ENCODE data around the gene NNMT.

Gene NNMT

DNA sequence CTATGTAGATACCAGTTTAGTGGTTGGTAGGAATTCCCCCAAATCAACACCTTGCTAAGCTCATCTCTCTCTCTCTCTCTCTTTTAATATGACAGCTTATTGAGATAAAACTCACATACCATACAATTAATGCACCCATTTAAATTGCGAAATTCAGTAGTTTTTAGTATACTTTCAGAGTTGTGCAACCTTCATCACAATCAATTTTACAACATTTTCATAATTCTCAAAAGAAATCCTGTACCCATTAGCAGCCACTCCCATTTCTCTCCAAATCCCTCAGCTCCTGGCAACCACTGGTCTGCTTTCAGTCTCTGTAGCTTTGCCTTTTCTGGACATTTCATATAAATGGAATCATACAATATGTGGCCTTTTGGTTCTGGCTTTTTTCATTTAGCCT, 13.3 kb downstream of the NNMT start:
- TF ChIP-seq ZBTB7A (IDR thresholded peaks at IDR 0.05; ENCODE audit: low read depth): no peak
- TF ChIP-seq NFIC (IDR thresholded peaks at IDR 0.05): no peak
- no peak for TF ChIP-seq TEAD4 (IDR thresholded peaks at IDR 0.05)
- no peak for TF ChIP-seq MAX (IDR thresholded peaks at IDR 0.05)
- no peak for TF ChIP-seq TCF12 (IDR thresholded peaks at IDR 0.05; ENCODE audit: low read depth)

DNA sequence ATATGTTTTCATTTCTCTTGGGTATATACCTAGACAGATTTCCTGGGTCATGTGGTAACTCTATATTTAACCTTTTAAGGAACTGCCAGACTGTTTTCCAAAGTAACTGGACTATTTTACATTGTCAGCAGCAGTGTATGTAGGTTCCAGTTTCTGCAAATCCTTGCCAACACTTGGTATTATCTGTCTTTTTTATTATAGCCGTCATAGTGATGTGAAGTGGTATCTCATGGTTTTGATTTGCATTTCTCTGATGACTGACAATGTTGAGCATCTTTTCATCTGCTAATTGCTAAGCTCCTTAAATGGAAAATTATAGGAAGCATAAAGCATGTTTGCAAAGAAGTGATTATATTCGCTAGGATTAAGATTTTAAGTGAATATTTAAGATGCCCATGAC, 13.9 kb downstream of the NNMT start:
- TF ChIP-seq YY1 (IDR thresholded peaks at IDR 0.05; ENCODE audit: low read depth) (no peak), USF1 (IDR thresholded peaks at IDR 0.05) (no peak), EGR1 (IDR thresholded peaks at IDR 0.05) (no peak), CEBPB (IDR thresholded peaks at IDR 0.05) (no peak), MAX (IDR thresholded peaks at IDR 0.05) (no peak), CREB1 (IDR thresholded peaks at IDR 0.05; ENCODE audit: low read depth) (no peak), RAD21 (IDR thresholded peaks at IDR 0.05; ENCODE audit: low read depth) (no peak), FOXM1 (IDR thresholded peaks at IDR 0.05; ENCODE audit: borderline replicate concordance, low read depth) (no peak), NFIC (IDR thresholded peaks at IDR 0.05) (no peak), ZBTB7A (IDR thresholded peaks at IDR 0.05; ENCODE audit: low read depth) (no peak), EP300 (IDR thresholded peaks at IDR 0.05; ENCODE audit: borderline replicate concordance) (no peak)
- TF ChIP-seq, protein P1, sequence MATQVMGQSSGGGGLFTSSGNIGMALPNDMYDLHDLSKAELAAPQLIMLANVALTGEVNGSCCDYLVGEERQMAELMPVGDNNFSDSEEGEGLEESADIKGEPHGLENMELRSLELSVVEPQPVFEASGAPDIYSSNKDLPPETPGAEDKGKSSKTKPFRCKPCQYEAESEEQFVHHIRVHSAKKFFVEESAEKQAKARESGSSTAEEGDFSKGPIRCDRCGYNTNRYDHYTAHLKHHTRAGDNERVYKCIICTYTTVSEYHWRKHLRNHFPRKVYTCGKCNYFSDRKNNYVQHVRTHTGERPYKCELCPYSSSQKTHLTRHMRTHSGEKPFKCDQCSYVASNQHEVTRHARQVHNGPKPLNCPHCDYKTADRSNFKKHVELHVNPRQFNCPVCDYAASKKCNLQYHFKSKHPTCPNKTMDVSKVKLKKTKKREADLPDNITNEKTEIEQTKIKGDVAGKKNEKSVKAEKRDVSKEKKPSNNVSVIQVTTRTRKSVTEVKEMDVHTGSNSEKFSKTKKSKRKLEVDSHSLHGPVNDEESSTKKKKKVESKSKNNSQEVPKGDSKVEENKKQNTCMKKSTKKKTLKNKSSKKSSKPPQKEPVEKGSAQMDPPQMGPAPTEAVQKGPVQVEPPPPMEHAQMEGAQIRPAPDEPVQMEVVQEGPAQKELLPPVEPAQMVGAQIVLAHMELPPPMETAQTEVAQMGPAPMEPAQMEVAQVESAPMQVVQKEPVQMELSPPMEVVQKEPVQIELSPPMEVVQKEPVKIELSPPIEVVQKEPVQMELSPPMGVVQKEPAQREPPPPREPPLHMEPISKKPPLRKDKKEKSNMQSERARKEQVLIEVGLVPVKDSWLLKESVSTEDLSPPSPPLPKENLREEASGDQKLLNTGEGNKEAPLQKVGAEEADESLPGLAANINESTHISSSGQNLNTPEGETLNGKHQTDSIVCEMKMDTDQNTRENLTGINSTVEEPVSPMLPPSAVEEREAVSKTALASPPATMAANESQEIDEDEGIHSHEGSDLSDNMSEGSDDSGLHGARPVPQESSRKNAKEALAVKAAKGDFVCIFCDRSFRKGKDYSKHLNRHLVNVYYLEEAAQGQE (IDR thresholded peaks at IDR 0.05; ENCODE audit: low read depth): no peak

DNA sequence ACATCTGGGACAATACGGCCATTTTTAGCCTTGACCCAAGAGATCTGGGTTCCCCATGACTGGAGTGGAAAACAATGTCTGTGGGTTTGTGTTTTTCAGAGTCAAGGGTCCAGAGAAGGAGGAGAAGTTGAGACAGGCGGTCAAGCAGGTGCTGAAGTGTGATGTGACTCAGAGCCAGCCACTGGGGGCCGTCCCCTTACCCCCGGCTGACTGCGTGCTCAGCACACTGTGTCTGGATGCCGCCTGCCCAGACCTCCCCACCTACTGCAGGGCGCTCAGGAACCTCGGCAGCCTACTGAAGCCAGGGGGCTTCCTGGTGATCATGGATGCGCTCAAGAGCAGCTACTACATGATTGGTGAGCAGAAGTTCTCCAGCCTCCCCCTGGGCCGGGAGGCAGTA, 15.7 kb downstream of the NNMT start:
- no peak for TF ChIP-seq ZBTB7A (IDR thresholded peaks at IDR 0.05; ENCODE audit: low read depth)
- no peak for TF ChIP-seq EP300 (IDR thresholded peaks at IDR 0.05; ENCODE audit: borderline replicate concordance)

DNA sequence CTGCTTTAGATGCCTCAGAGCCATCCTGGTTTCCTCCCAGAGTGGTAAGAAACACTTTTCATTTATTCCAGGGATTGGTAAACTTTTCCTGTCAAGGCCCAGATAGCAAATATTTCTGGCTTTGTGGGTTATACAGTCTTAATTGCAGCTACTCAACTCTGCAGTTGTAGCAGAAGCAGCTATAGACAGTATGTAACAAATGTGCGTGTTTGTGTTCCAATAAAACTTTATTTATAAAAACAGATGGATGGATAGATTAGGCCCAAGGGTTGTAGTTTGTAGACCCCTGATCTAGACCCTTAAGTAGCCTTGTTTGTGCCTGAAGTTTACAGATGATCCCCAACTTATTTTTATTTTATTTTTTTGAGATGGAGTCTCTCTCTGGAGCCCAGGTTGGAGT, 17.9 kb downstream of the NNMT start:
- TF ChIP-seq RAD21 (IDR thresholded peaks at IDR 0.05; ENCODE audit: low read depth): no peak
- no peak for TF ChIP-seq EP300 (IDR thresholded peaks at IDR 0.05; ENCODE audit: borderline replicate concordance)
- TF ChIP-seq CEBPB (IDR thresholded peaks at IDR 0.05): no peak
- no peak for TF ChIP-seq ZBTB7A (IDR thresholded peaks at IDR 0.05; ENCODE audit: low read depth)

- TF ChIP-seq EGR1 (IDR thresholded peaks at IDR 0.05): no peak
- TF ChIP-seq CREB1 (IDR thresholded peaks at IDR 0.05; ENCODE audit: low read depth): no peak
- no peak for TF ChIP-seq ZBTB7A (IDR thresholded peaks at IDR 0.05; ENCODE audit: low read depth)
- no peak for TF ChIP-seq TEAD4 (IDR thresholded peaks at IDR 0.05)
- TF ChIP-seq CEBPB (IDR thresholded peaks at IDR 0.05): no peak
- no peak for TF ChIP-seq TCF12 (IDR thresholded peaks at IDR 0.05; ENCODE audit: low read depth)
- no peak for TF ChIP-seq USF1 (IDR thresholded peaks at IDR 0.05)
- no peak for TF ChIP-seq MAX (IDR thresholded peaks at IDR 0.05)
- TF ChIP-seq FOXM1 (IDR thresholded peaks at IDR 0.05; ENCODE audit: borderline replicate concordance, low read depth): no peak
- no peak for TF ChIP-seq NFIC (IDR thresholded peaks at IDR 0.05)
Measured at GRCh38 chr11:114315749-114316368, 19.7 kb downstream of the NNMT start.

- TF ChIP-seq CEBPB (IDR thresholded peaks at IDR 0.05): no peak
- no peak for TF ChIP-seq CREB1 (IDR thresholded peaks at IDR 0.05; ENCODE audit: low read depth)
- no peak for TF ChIP-seq USF1 (IDR thresholded peaks at IDR 0.05)
- TF ChIP-seq TAF1 (IDR thresholded peaks at IDR 0.05; ENCODE audit: low read depth): no peak
- TF ChIP-seq, protein P1 (IDR thresholded peaks at IDR 0.05; ENCODE audit: low read depth): no peak
- no peak for TF ChIP-seq TCF12 (IDR thresholded peaks at IDR 0.05; ENCODE audit: low read depth)
- TF ChIP-seq TEAD4 (IDR thresholded peaks at IDR 0.05): no peak
- TF ChIP-seq EP300 (IDR thresholded peaks at IDR 0.05; ENCODE audit: borderline replicate concordance): no peak
Measured at GRCh38 chr11:114316980-114317786, 21.0 kb downstream of the NNMT start.
